Liver (tissue), 9 donors: Measurements from ENCODE around the gene RSRC1. TPM values are rescaled to one million over a fixed set of nuclear protein-coding genes. Genes with fewer than 3 reads are reported as not detected.

Experiments used
- DNase-seq: peaks from one replicate; pipeline ENCODE4 v3.0.0-alpha.2; 2017; ENCODE audit warnings: low spot score
- H3K27ac ChIP-seq, 2 donors: one replicate each; pipeline ENCODE4 v1.7.0; 2013; ENCODE audit warnings: inconsistent platforms in 2 of 2, low read length in 2 of 2, control low read depth in 1 of 2, low read depth in 1 of 2, mild to moderate bottlenecking in 1 of 2
- H3K27me3 ChIP-seq, 4 donors: one replicate each; pipeline versions ENCODE4 v1.6.1 to v1.7.0; 2013; ENCODE audit warnings: low read length in 3 of 4, inconsistent platforms in 1 of 4, mild to moderate bottlenecking in 1 of 4, moderate library complexity in 1 of 4; ENCODE audit not compliant: control insufficient read depth in 4 of 4, insufficient read depth in 4 of 4
- H3K36me3 ChIP-seq, 4 donors: one replicate each; pipeline versions ENCODE4 v1.6.1 to v1.7.0; 2013; ENCODE audit warnings: low read length in 3 of 4, mild to moderate bottlenecking in 3 of 4, low read depth in 1 of 4, moderate library complexity in 1 of 4; ENCODE audit not compliant: control insufficient read depth in 4 of 4, insufficient read depth in 3 of 4
- H3K4me1 ChIP-seq, 4 donors: one replicate each; pipeline versions ENCODE4 v1.6.1 to v1.7.0; 2013; ENCODE audit warnings: low read length in 3 of 4, mild to moderate bottlenecking in 3 of 4, moderate library complexity in 1 of 4; ENCODE audit not compliant: control insufficient read depth in 4 of 4, insufficient read depth in 4 of 4
- H3K4me3 ChIP-seq, 3 donors: one replicate each; pipeline versions ENCODE4 v1.6.1 to v1.7.0; 2013; ENCODE audit warnings: low read length in 3 of 3, control low read depth in 1 of 3, low read depth in 1 of 3, mild to moderate bottlenecking in 1 of 3
- H3K9ac ChIP-seq, 2 donors: one replicate each; pipeline ENCODE4 v1.7.0; 2013; ENCODE audit warnings: low read length in 2 of 2, mild to moderate bottlenecking in 2 of 2, moderate library complexity in 2 of 2, control low read depth in 1 of 2, low read depth in 1 of 2
- H3K9me3 ChIP-seq, 4 donors: one replicate each; pipeline versions ENCODE4 v1.6.1 to v1.7.0; 2013; ENCODE audit warnings: low read length in 3 of 4; ENCODE audit not compliant: control insufficient read depth in 4 of 4
- CTCF ChIP-seq: fragments of 150-350 bp; IDR thresholded peaks from 2 replicates; pipeline ENCODE4 v1.5.1; 2017; ENCODE audit warnings: improper control_type of control experiment, low read depth, low read length; ENCODE audit not compliant: missing input control
- EGR1 ChIP-seq, 2 donors: IDR thresholded peaks; 2 replicates each; pipeline ENCODE4 v1.6.1; 2016 to 2018; ENCODE audit warnings: antibody characterized with exemption in 2 of 2, low read depth in 2 of 2
- FOXA1 ChIP-seq: IDR thresholded peaks from 2 replicates; pipeline ENCODE4 v1.6.1; 2016; ENCODE audit warnings: antibody characterized with exemption
- FOXA2 ChIP-seq: IDR thresholded peaks from 2 replicates; pipeline ENCODE4 v1.6.1; 2016; ENCODE audit warnings: antibody characterized with exemption
- GABPA ChIP-seq, 2 donors: IDR thresholded peaks in 1 of 2; conservative IDR thresholded peaks in 1 of 2; 2 replicates each; pipeline ENCODE4 v1.6.1; 2016; ENCODE audit warnings: antibody characterized with exemption in 2 of 2, mild to moderate bottlenecking in 1 of 2, moderate library complexity in 1 of 2
- HNF4A ChIP-seq, 2 donors: conservative IDR thresholded peaks; 2 replicates each; pipeline ENCODE4 v1.6.1; 2016; ENCODE audit warnings: antibody characterized with exemption in 2 of 2, mild to moderate bottlenecking in 2 of 2
- HNF4G ChIP-seq: IDR thresholded peaks from 2 replicates; pipeline ENCODE4 v1.6.1; 2016; ENCODE audit warnings: antibody characterized with exemption
- JUND ChIP-seq, 2 donors: IDR thresholded peaks; 2 replicates each; pipeline ENCODE4 v1.6.1; 2016; ENCODE audit warnings: antibody characterized with exemption in 2 of 2
- NR2F2 ChIP-seq: IDR thresholded peaks from 2 replicates; pipeline ENCODE4 v1.6.1; 2016; ENCODE audit warnings: antibody characterized with exemption
- RAD21 ChIP-seq, 2 donors: IDR thresholded peaks; 2 replicates each; pipeline ENCODE4 v1.6.1; 2016; ENCODE audit warnings: antibody characterized with exemption in 2 of 2, mild to moderate bottlenecking in 2 of 2
- RXRA ChIP-seq, 2 donors: IDR thresholded peaks; 2 replicates each; pipeline ENCODE4 v1.6.1; 2017 to 2018; ENCODE audit warnings: antibody characterized with exemption in 2 of 2, mild to moderate bottlenecking in 1 of 2
- SP1 ChIP-seq: IDR thresholded peaks from 2 replicates; pipeline ENCODE4 v1.6.1; 2018; ENCODE audit warnings: antibody characterized with exemption, mild to moderate bottlenecking
- TAF1 ChIP-seq: conservative IDR thresholded peaks from 2 replicates; pipeline ENCODE4 v1.6.1; 2016; ENCODE audit warnings: antibody characterized with exemption, mild to moderate bottlenecking
- YY1 ChIP-seq: IDR thresholded peaks from 2 replicates; pipeline ENCODE4 v1.6.1; 2016; ENCODE audit warnings: antibody characterized with exemption, mild to moderate bottlenecking
- WGBS: extraction: QIAGEN DNeasy Blood & Tissue Kit; methylation state at CpG from one replicate; pipeline ENCODE4 v1.1.7; 2013; 5-methylcytosine and 5-hydroxymethylcytosine counted together
- polyA plus RNA-seq, 2 donors: library from polyadenylated mRNA; stranded (reverse) in 1 of 2; unstranded in 1 of 2; fragments of 200-250 nt in 1 of 2; fragments of >200 nt in 1 of 2; fragmentation: Nextera tagmentation in 1 of 2; extraction: Ambion mirVana in 1 of 2; gene quantifications; one replicate each; pipeline versions ENCODE4 v1.2.1 to v1.2.3, GENCODE V29; 2013 to 2015
- total RNA-seq, 2 donors: library from RNA; depleted of rRNA; stranded (reverse); fragments of >200 nt; gene quantifications; one replicate each; pipeline ENCODE4 v1.2.3, GENCODE V29; 2014
- TF ChIP-seq, protein P1 (sequence below): IDR thresholded peaks from 2 replicates; pipeline ENCODE4 v1.6.1; 2016; ENCODE audit warnings: antibody characterized with exemption
- TF ChIP-seq, protein P2 (sequence below): IDR thresholded peaks from 2 replicates; pipeline ENCODE4 v1.6.1; 2016; ENCODE audit warnings: antibody characterized with exemption
- TF ChIP-seq, protein P3 (sequence below): IDR thresholded peaks from 2 replicates; pipeline ENCODE4 v1.6.1; 2016; ENCODE audit warnings: antibody characterized with exemption, mild to moderate bottlenecking
- TF ChIP-seq, protein P4 (sequence below): IDR thresholded peaks from 2 replicates; pipeline ENCODE4 v1.6.1; 2016; ENCODE audit warnings: antibody characterized with exemption
- donor health status: healthy.
- donor health status: healthy.
- donor health status: healthy.
- donor health status: healthy.
- donor health status: healthy.

Gene RSRC1
- total and polyA plus RNA-seq, 4 donors, result 7.2 to 30.3 (median 20.7) TPM

DNA sequence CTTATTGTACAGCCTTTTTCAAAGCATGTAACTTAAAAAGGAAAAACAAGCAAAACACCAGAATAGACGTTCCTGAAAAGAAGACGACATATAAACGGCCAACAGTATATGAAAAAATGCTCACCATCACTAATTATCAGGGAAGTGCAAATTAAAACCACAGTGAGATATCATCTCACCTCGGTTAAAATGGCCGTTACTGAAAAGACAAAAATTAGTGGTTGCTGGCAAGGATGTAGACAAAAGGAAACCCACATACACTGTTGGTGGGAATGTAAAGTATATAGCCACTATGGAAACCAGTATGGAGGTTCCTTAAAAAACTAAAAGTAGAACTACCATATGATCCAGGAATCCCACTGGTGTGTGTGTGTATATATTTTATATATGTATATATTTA, 396.6 kb downstream of the RSRC1 start:
- H3K27ac ChIP-seq, result no peak overlapping the region
- no peaks in the 10 kb centered on the region for H3K36me3 ChIP-seq
- H3K4me3 ChIP-seq, result no peak overlapping the region
- DNase-seq, result no peak
- H3K9ac ChIP-seq, result no peak overlapping the region
- no peaks in the 10 kb centered on the region for H3K9me3 ChIP-seq
- no peaks in the 10 kb centered on the region for H3K4me1 ChIP-seq
- TF ChIP-seq TAF1, result no peak
- TF ChIP-seq HNF4A (conservative IDR thresholded peaks at IDR 0.05), result no peak
- no peak for TF ChIP-seq FOXA1
- TF ChIP-seq, protein P1, sequence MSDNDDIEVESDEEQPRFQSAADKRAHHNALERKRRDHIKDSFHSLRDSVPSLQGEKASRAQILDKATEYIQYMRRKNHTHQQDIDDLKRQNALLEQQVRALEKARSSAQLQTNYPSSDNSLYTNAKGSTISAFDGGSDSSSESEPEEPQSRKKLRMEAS, result no peak
- TF ChIP-seq CTCF, result no peak
- TF ChIP-seq HNF4G, result no peak
- TF ChIP-seq SP1, result no peak
- no peak for TF ChIP-seq FOXA2
- TF ChIP-seq, protein P2, sequence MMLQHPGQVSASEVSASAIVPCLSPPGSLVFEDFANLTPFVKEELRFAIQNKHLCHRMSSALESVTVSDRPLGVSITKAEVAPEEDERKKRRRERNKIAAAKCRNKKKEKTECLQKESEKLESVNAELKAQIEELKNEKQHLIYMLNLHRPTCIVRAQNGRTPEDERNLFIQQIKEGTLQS, result no peak
- TF ChIP-seq EGR1 (IDR thresholded peaks at IDR 0.05; ENCODE audit: low read depth in 2 of 2), result no peak
- no peak for TF ChIP-seq RAD21 (IDR thresholded peaks at IDR 0.05)
- no peaks in the 10 kb centered on the region for H3K27me3 ChIP-seq
- WGBS, result 88% methylated on average over 5 of the region's 5 CpGs

GRCh38 chr3:158508481-158508880, 398.6 kb downstream of the RSRC1 start:
- 91% methylated on average over 7 of the region's 7 CpGs for WGBS
- Histone ChIP-seq H3K4me1 (no peaks in the 10 kb centered on the region), H3K27me3 (no peaks in the 10 kb centered on the region), H3K27ac (no peak overlapping the region), H3K36me3 (no peaks in the 10 kb centered on the region), H3K9ac (no peak overlapping the region), H3K9me3 (no peaks in the 10 kb centered on the region), H3K4me3 (no peak overlapping the region)
- DNase-seq, result no peak
- no peak for TF ChIP-seq HNF4G
- no peak for TF ChIP-seq RAD21 (IDR thresholded peaks at IDR 0.05)
- TF ChIP-seq, protein P2, result no peak
- no peak for TF ChIP-seq GABPA (IDR thresholded peaks at IDR 0.05 in 1 of 2, conservative IDR thresholded peaks at IDR 0.05 in 1 of 2)
- no peak for TF ChIP-seq HNF4A (conservative IDR thresholded peaks at IDR 0.05)

DNA sequence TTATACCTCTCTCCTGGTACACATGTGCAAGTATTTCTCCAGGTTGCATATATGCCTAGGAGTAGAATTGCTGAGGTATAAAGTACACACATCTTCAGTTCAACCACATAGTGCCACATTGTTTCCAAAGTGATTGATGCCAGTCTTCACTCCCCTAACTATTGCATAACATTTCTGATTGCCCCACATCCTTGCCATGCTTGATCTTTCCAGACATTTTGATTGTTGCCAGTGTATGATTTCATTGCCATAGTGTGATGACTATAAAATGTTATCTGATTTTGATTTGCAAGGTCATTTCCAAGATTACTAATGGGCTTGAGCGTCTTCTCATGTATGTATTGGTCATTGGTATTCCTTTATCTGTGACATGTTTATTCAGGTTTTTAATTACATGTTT, 400.0 kb downstream of the RSRC1 start:
- WGBS, result 94% methylated on average over 1 of the region's 1 CpG
- Histone ChIP-seq H3K36me3 (no peaks in the 10 kb centered on the region), H3K9ac (no peak overlapping the region), H3K27ac (no peak overlapping the region), H3K9me3 (no peaks in the 10 kb centered on the region), H3K4me1 (no peaks in the 10 kb centered on the region), H3K4me3 (no peak overlapping the region), H3K27me3 (no peaks in the 10 kb centered on the region)
- DNase-seq, result no peak
- TF ChIP-seq, protein P3, sequence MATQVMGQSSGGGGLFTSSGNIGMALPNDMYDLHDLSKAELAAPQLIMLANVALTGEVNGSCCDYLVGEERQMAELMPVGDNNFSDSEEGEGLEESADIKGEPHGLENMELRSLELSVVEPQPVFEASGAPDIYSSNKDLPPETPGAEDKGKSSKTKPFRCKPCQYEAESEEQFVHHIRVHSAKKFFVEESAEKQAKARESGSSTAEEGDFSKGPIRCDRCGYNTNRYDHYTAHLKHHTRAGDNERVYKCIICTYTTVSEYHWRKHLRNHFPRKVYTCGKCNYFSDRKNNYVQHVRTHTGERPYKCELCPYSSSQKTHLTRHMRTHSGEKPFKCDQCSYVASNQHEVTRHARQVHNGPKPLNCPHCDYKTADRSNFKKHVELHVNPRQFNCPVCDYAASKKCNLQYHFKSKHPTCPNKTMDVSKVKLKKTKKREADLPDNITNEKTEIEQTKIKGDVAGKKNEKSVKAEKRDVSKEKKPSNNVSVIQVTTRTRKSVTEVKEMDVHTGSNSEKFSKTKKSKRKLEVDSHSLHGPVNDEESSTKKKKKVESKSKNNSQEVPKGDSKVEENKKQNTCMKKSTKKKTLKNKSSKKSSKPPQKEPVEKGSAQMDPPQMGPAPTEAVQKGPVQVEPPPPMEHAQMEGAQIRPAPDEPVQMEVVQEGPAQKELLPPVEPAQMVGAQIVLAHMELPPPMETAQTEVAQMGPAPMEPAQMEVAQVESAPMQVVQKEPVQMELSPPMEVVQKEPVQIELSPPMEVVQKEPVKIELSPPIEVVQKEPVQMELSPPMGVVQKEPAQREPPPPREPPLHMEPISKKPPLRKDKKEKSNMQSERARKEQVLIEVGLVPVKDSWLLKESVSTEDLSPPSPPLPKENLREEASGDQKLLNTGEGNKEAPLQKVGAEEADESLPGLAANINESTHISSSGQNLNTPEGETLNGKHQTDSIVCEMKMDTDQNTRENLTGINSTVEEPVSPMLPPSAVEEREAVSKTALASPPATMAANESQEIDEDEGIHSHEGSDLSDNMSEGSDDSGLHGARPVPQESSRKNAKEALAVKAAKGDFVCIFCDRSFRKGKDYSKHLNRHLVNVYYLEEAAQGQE, result no peak
- TF ChIP-seq, protein P2, result no peak
- TF ChIP-seq RAD21 (IDR thresholded peaks at IDR 0.05) (no peak), SP1 (no peak), EGR1 (IDR thresholded peaks at IDR 0.05; ENCODE audit: low read depth in 2 of 2) (no peak), TAF1 (no peak), RXRA (IDR thresholded peaks at IDR 0.05) (no peak), HNF4A (conservative IDR thresholded peaks at IDR 0.05) (no peak), HNF4G (no peak), YY1 (no peak), JUND (IDR thresholded peaks at IDR 0.05) (no peak), GABPA (IDR thresholded peaks at IDR 0.05 in 1 of 2, conservative IDR thresholded peaks at IDR 0.05 in 1 of 2) (no peak), FOXA1 (no peak), FOXA2 (no peak), NR2F2 (no peak)
- TF ChIP-seq, protein P4, sequence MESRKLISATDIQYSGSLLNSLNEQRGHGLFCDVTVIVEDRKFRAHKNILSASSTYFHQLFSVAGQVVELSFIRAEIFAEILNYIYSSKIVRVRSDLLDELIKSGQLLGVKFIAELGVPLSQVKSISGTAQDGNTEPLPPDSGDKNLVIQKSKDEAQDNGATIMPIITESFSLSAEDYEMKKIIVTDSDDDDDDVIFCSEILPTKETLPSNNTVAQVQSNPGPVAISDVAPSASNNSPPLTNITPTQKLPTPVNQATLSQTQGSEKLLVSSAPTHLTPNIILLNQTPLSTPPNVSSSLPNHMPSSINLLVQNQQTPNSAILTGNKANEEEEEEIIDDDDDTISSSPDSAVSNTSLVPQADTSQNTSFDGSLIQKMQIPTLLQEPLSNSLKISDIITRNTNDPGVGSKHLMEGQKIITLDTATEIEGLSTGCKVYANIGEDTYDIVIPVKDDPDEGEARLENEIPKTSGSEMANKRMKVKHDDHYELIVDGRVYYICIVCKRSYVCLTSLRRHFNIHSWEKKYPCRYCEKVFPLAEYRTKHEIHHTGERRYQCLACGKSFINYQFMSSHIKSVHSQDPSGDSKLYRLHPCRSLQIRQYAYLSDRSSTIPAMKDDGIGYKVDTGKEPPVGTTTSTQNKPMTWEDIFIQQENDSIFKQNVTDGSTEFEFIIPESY, result no peak
